MV-4-11 (cell line): ENCODE data around the gene PDIA4.
"Not testable (repeated sequence)": the region's sequence is repeated elsewhere in the genome, so short reads cannot be mapped to it uniquely, and the experiment has no call there.

ENCODE experiments used
- DNase-seq: peaks from one replicate; lab custom pipeline; 2025; lab: John Stamatoyannopoulos, UW

The PDIA4 gene

GRCh38 chr7:149036676-149037075 is 8.4 kb upstream of the PDIA4 start:
- peak; percentile 2 for DNase-seq

GRCh38 chr7:149031353-149031910 is 3.1 kb upstream of the PDIA4 start:
- DNase-seq, result no peak

GRCh38 chr7:149030439-149030838 is 2.1 kb upstream of the PDIA4 start:
- DNase-seq, result not testable (repeated sequence)

- no peak for DNase-seq
Measured at GRCh38 chr7:149027611-149028345, 527 bp downstream of the PDIA4 start.

GRCh38 chr7:149027055-149027454 is 1.2 kb downstream of the PDIA4 start:
- DNase-seq, result no peak

GRCh38 chr7:149023662-149024061 is 4.6 kb downstream of the PDIA4 start:
- no peak for DNase-seq

GRCh38 chr7:149022756-149023360 is 5.4 kb downstream of the PDIA4 start:
- no peak for DNase-seq

GRCh38 chr7:149021725-149022062 is 6.6 kb downstream of the PDIA4 start:
- DNase-seq, result no peak

- DNase-seq, result no peak
Measured at GRCh38 chr7:149020483-149020882, 7.8 kb downstream of the PDIA4 start.

- DNase-seq, result no peak
Measured at GRCh38 chr7:149016876-149017275, 11.4 kb downstream of the PDIA4 start.

- DNase-seq, result no peak
Measured at GRCh38 chr7:149014309-149014708, 14.0 kb downstream of the PDIA4 start.

GRCh38 chr7:149013876-149014275 is 14.4 kb downstream of the PDIA4 start:
- DNase-seq, result no peak

- DNase-seq, result not testable (repeated sequence)
Measured at GRCh38 chr7:149012730-149013129, 15.6 kb downstream of the PDIA4 start.

GRCh38 chr7:149011491-149011890 is 16.8 kb downstream of the PDIA4 start:
- no peak for DNase-seq

- DNase-seq, result no peak
Measured at GRCh38 chr7:149010451-149010850, 17.9 kb downstream of the PDIA4 start.

- DNase-seq, result no peak
Measured at GRCh38 chr7:149009527-149009926, 18.8 kb downstream of the PDIA4 start.

- DNase-seq, result no peak
Measured at GRCh38 chr7:149007611-149008010, 20.7 kb downstream of the PDIA4 start.

- no peak for DNase-seq
Measured at GRCh38 chr7:149007146-149007545, 21.2 kb downstream of the PDIA4 start.

- no peak for DNase-seq
Measured at GRCh38 chr7:149006345-149006725, 22.0 kb downstream of the PDIA4 start.

GRCh38 chr7:149005427-149006344 is 22.6 kb downstream of the PDIA4 start:
- peak; percentile 39 for DNase-seq

GRCh38 chr7:149004405-149005370 is 23.6 kb downstream of the PDIA4 start:
- DNase-seq, result no peak
